Suprapubic skin (tissue), 4 donors: ENCODE data around the gene LSG1. TPM values are rescaled to one million over a fixed set of nuclear protein-coding genes. Genes with fewer than 3 reads are reported as not detected.

Source experiments
- DNase-seq, 2 donors: peaks; one replicate each; pipeline ENCODE4 v3.0.0-alpha.2; 2019; ENCODE audit warnings: low spot score in 2 of 2
- H3K27ac ChIP-seq: fragments of 200-600 bp; sonication (generic); one replicate; pipeline ENCODE4 v1.5.1; 2019
- H3K27me3 ChIP-seq: fragments of 200-600 bp; sonication (generic); one replicate; pipeline ENCODE4 v1.5.1; 2019
- H3K36me3 ChIP-seq: fragments of 200-600 bp; sonication (generic); one replicate; pipeline ENCODE4 v1.5.1; 2019
- H3K4me1 ChIP-seq: fragments of 200-600 bp; sonication (generic); one replicate; pipeline ENCODE4 v1.5.1; 2019
- H3K4me3 ChIP-seq: fragments of 200-600 bp; sonication (generic); one replicate; pipeline ENCODE4 v1.5.1; 2019; ENCODE audit warnings: mild to moderate bottlenecking
- H3K9me3 ChIP-seq: fragments of 200-600 bp; sonication (generic); one replicate; pipeline ENCODE4 v1.5.1; 2019
- CTCF ChIP-seq, 2 donors: fragments of 200-600 bp in 1 of 2; fragments of 450-650 bp in 1 of 2; sonication (generic) in 1 of 2; IDR thresholded peaks; one replicate each; pipeline ENCODE4 v1.5.1; 2016 to 2019; ENCODE audit warnings: antibody characterized with exemption in 2 of 2, mild to moderate bottlenecking in 1 of 2, moderate library complexity in 1 of 2
- EP300 ChIP-seq: sonication (generic); formaldehyde crosslinking; IDR thresholded peaks from one replicate; pipeline ENCODE4 v1.6.1; 2017; ENCODE audit warnings: antibody characterized with exemption
- POLR2A ChIP-seq, 2 donors: fragments of 450-650 bp; IDR thresholded peaks; one replicate each; pipeline ENCODE4 v1.6.1; 2017; ENCODE audit warnings: antibody characterized with exemption in 2 of 2, mild to moderate bottlenecking in 2 of 2, moderate library complexity in 2 of 2
- POLR2AphosphoS5 ChIP-seq, 3 donors: sonication (generic); formaldehyde crosslinking; IDR thresholded peaks; one replicate each; pipeline ENCODE4 v1.6.1; 2017; ENCODE audit warnings: antibody characterized with exemption in 3 of 3
- WGBS: methylation state at CpG from one replicate; pipeline ENCODE4 v1.1.5; 2018; 5-methylcytosine and 5-hydroxymethylcytosine counted together
- total RNA-seq, 4 donors: library from RNA; depleted of rRNA; stranded (reverse); fragments of >200 nt; gene quantifications; one replicate each; pipeline ENCODE4 v1.1.0, GENCODE V29; 2016

The LSG1 gene
- total RNA-seq, 4 donors from 2014 or later, result 51.7 to 86.5 (median 56.6) TPM

GRCh38 chr3:194654443-194654842 is 17.5 kb downstream of the LSG1 start:
- Histone ChIP-seq H3K27ac (no peak overlapping the region), H3K4me1 (no peaks in the 10 kb centered on the region), H3K9me3 (no peaks in the 10 kb centered on the region), H3K27me3 (no peaks in the 10 kb centered on the region), H3K4me3 (no peak overlapping the region), H3K36me3 (peaks cover 67% of the 10 kb centered on the region)
- 82% methylated on average over 5 of the region's 5 CpGs for WGBS
- no peak for DNase-seq
- TF ChIP-seq EP300, result no peak
- no peak for TF ChIP-seq POLR2A (IDR thresholded peaks at IDR 0.05)
- TF ChIP-seq CTCF (IDR thresholded peaks at IDR 0.05), result no peak
- no peak for TF ChIP-seq POLR2AphosphoS5 (IDR thresholded peaks at IDR 0.05)

- no peak for TF ChIP-seq CTCF (IDR thresholded peaks at IDR 0.05)
- TF ChIP-seq POLR2AphosphoS5 (IDR thresholded peaks at IDR 0.05), result no peak
- TF ChIP-seq EP300, result no peak
- no peak for TF ChIP-seq POLR2A (IDR thresholded peaks at IDR 0.05)
- 77% methylated on average over 3 of the region's 3 CpGs for WGBS
Observed at GRCh38 chr3:194647747-194648146, 24.2 kb downstream of the LSG1 start.

GRCh38 chr3:194642769-194643168 is 29.2 kb downstream of the LSG1 start:
- DNase-seq, result no peak
- WGBS, result 88% methylated on average over 2 of the region's 2 CpGs
- Histone ChIP-seq H3K4me1 (no peaks in the 10 kb centered on the region), H3K36me3 (peaks cover 69% of the 10 kb centered on the region), H3K9me3 (no peaks in the 10 kb centered on the region), H3K4me3 (no peak overlapping the region), H3K27me3 (no peaks in the 10 kb centered on the region), H3K27ac (no peak overlapping the region)
- TF ChIP-seq EP300, result no peak
- no peak for TF ChIP-seq POLR2A (IDR thresholded peaks at IDR 0.05)
- TF ChIP-seq POLR2AphosphoS5 (IDR thresholded peaks at IDR 0.05), result no peak
- TF ChIP-seq CTCF (IDR thresholded peaks at IDR 0.05), result no peak

More at GRCh38 chr3:194647747-194648146, 24.2 kb downstream of the LSG1 start:
- no peak overlapping the region for H3K4me3 ChIP-seq
- H3K9me3 ChIP-seq, result no peaks in the 10 kb centered on the region
- H3K27ac ChIP-seq, result no peak overlapping the region
- DNase-seq, result no peak
- H3K4me1 ChIP-seq, result no peaks in the 10 kb centered on the region
- peaks cover 93% of the 10 kb centered on the region for H3K36me3 ChIP-seq
- no peaks in the 10 kb centered on the region for H3K27me3 ChIP-seq

GRCh38 chr3:194640829-194641228 is 31.2 kb downstream of the LSG1 start:
- WGBS, result 72% methylated on average over 7 of the region's 7 CpGs
- Histone ChIP-seq H3K4me3 (no peak overlapping the region), H3K27ac (no peak overlapping the region), H3K36me3 (peaks cover 50% of the 10 kb centered on the region), H3K9me3 (no peaks in the 10 kb centered on the region), H3K27me3 (no peaks in the 10 kb centered on the region), H3K4me1 (no peaks in the 10 kb centered on the region)
- no peak for DNase-seq
- TF ChIP-seq POLR2AphosphoS5 (IDR thresholded peaks at IDR 0.05) (no peak), EP300 (no peak), CTCF (IDR thresholded peaks at IDR 0.05) (no peak), POLR2A (IDR thresholded peaks at IDR 0.05) (no peak)

- no peak overlapping the region for H3K4me3 ChIP-seq
- H3K9me3 ChIP-seq, result no peaks in the 10 kb centered on the region
- WGBS, result 95% methylated on average over 10 of the region's 10 CpGs
- no peaks in the 10 kb centered on the region for H3K27me3 ChIP-seq
- H3K4me1 ChIP-seq, result no peaks in the 10 kb centered on the region
- TF ChIP-seq EP300 (no peak), CTCF (IDR thresholded peaks at IDR 0.05) (no peak), POLR2A (IDR thresholded peaks at IDR 0.05) (no peak)
- H3K27ac ChIP-seq, result no peak overlapping the region
- no peak for DNase-seq
- peaks cover 35% of the 10 kb centered on the region for H3K36me3 ChIP-seq
Observed at GRCh38 chr3:194638991-194639605, 32.9 kb downstream of the LSG1 start.
